ENCODE measurements around the gene MLXIP. TPM values are rescaled to one million over a fixed set of nuclear protein-coding genes. Genes with fewer than 3 reads are reported as not detected.
A peak's percentile ranks its signal among the peaks of the same experiment; 100 is the strongest.

Gene MLXIP
- total and polyA plus RNA-seq, 9 of the 15 experiments (the other 6 are each of a cell fraction or from before 2014, with no cell fraction given): 2.2 to 66.3 (median 18.1) TPM

GRCh38 chr12:122078141-122079032 lies at the start of gene MLXIP (continued):
- TF ChIP-seq, protein P1, sequence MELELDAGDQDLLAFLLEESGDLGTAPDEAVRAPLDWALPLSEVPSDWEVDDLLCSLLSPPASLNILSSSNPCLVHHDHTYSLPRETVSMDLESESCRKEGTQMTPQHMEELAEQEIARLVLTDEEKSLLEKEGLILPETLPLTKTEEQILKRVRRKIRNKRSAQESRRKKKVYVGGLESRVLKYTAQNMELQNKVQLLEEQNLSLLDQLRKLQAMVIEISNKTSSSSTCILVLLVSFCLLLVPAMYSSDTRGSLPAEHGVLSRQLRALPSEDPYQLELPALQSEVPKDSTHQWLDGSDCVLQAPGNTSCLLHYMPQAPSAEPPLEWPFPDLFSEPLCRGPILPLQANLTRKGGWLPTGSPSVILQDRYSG (tag; conservative IDR thresholded peaks at IDR 0.05; ENCODE audit: low read depth): peak; percentile 87
- TF ChIP-seq RBBP5 (IDR thresholded peaks at IDR 0.05; ENCODE audit: borderline replicate concordance, insufficient read depth, low read length, poor library complexity, severe bottlenecking): peak; percentile 95
- TF ChIP-seq ARNT (IDR thresholded peaks at IDR 0.05): no peak
- TF ChIP-seq HNRNPL (IDR thresholded peaks at IDR 0.05; ENCODE audit: low read depth, low read length): peak; percentile 76; the same call in 1 of the 2 replicates
- TF ChIP-seq MYNN (IDR thresholded peaks at IDR 0.05): no peak
- no peak for TF ChIP-seq MYNN (CRISPR knock-in tag; IDR thresholded peaks at IDR 0.05)
- TF ChIP-seq NCOA6 (IDR thresholded peaks at IDR 0.05): no peak
- TF ChIP-seq DLX4 (CRISPR knock-in tag; IDR thresholded peaks at IDR 0.05): no peak
- TF ChIP-seq SP1 (CRISPR knock-in tag; IDR thresholded peaks at IDR 0.05): peak; percentile 89
- TF ChIP-seq ETV5 (CRISPR knock-in tag; IDR thresholded peaks at IDR 0.05; ENCODE audit: low read depth): peak; percentile 61
- no peak for TF ChIP-seq SMAD2 (IDR thresholded peaks at IDR 0.05; ENCODE audit: low read depth, low read length)
- TF ChIP-seq, protein P2, sequence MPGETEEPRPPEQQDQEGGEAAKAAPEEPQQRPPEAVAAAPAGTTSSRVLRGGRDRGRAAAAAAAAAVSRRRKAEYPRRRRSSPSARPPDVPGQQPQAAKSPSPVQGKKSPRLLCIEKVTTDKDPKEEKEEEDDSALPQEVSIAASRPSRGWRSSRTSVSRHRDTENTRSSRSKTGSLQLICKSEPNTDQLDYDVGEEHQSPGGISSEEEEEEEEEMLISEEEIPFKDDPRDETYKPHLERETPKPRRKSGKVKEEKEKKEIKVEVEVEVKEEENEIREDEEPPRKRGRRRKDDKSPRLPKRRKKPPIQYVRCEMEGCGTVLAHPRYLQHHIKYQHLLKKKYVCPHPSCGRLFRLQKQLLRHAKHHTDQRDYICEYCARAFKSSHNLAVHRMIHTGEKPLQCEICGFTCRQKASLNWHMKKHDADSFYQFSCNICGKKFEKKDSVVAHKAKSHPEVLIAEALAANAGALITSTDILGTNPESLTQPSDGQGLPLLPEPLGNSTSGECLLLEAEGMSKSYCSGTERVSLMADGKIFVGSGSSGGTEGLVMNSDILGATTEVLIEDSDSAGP (CRISPR knock-in tag; IDR thresholded peaks at IDR 0.05): peak; percentile 94
- peak; percentile 70 for TF ChIP-seq USF2 (CRISPR knock-in tag; IDR thresholded peaks at IDR 0.05)
- no peak for TF ChIP-seq NFE2 (IDR thresholded peaks at IDR 0.05; ENCODE audit: low read depth)
- peak; percentile 86 for TF ChIP-seq SAFB (IDR thresholded peaks at IDR 0.05; ENCODE audit: borderline replicate concordance, low read depth, low read length)
- TF ChIP-seq ZKSCAN1 (IDR thresholded peaks at IDR 0.05; ENCODE audit: low read depth, low read length): no peak
- peak in 1 of 2 experiments; percentile 12; a peak in 1 of 4 replicates for TF ChIP-seq RCOR1 (IDR thresholded peaks at IDR 0.05; ENCODE audit: borderline replicate concordance in 1 of 2, low read depth in 2 of 2, low read length in 2 of 2)
- peak; percentile 100 for TF ChIP-seq L3MBTL2 (IDR thresholded peaks at IDR 0.05)
- TF ChIP-seq MAFF (IDR thresholded peaks at IDR 0.05; ENCODE audit: low read length): no peak
- peak; percentile 70; the same call in 1 of the 2 replicates for TF ChIP-seq NR3C1 (CRISPR knock-in tag; IDR thresholded peaks at IDR 0.05)
- TF ChIP-seq ZNF79 (CRISPR knock-in tag; IDR thresholded peaks at IDR 0.05; ENCODE audit: low read depth): no peak
- no peak for TF ChIP-seq NEUROD1 (IDR thresholded peaks at IDR 0.05; ENCODE audit: borderline replicate concordance, low read depth, low read length, partially characterized antibody)
- TF ChIP-seq ZNF143 (CRISPR knock-in tag; IDR thresholded peaks at IDR 0.05): no peak
- TF ChIP-seq CHD2 (IDR thresholded peaks at IDR 0.05; ENCODE audit: low read depth, low read length): no peak
- no peak for TF ChIP-seq TAF1 (IDR thresholded peaks at IDR 0.05; ENCODE audit: control insufficient read depth, extremely low read depth, insufficient read depth, low read length, severe bottlenecking)

Data from K562 (cell line).